ENCODE data around the gene TAF9B.
"Not testable (repeated sequence)": the region's sequence is repeated elsewhere in the genome, so short reads cannot be mapped to it uniquely, and the experiment has no call there.

The TAF9B gene, protein sequence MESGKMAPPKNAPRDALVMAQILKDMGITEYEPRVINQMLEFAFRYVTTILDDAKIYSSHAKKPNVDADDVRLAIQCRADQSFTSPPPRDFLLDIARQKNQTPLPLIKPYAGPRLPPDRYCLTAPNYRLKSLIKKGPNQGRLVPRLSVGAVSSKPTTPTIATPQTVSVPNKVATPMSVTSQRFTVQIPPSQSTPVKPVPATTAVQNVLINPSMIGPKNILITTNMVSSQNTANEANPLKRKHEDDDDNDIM

DNA sequence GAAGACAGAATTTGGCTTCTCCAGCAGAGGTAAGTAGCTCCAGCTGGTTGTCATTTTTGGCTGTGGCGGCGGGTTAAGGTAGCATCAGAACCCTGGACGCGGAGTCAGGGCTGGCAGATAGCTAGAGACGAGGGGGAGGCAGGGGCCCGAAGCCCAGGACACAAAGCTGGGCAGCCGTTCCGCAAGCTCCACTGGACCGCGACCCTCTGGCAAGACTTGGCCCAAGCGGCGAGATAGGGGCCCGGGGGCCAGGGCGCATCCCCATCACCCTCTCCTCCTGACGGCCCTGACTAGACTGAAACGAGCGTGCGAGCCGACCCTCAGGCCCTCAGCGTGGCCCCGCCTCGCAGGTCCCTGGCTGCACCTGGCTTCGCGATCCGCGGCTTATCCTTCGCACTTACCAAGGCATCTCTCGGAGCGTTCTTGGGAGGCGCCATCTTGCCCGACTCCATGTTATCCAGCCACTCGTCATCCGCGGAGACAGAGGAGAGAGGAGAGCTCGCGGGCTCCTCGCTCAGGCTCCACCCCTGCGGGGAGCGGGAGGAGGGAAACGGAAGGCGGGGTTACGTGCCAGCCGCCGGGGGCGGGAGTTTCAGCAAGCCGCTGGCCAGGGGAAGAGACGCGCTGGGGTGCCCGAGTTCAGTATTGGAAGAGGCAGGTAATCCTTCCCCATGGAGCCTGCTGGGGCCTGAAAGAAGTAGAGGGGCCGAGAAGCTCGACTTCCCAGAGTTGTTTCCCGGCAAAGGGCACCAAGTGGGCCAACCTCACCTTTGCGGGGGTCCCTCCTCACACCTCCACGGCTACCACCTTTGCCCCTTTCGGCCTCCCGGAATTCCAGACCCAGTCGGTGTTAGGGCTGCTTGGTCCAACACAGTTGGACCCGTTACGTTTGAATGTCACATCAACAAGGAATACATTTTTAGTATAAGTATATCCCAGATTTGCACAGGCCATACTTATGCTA, at the start of gene TAF9B:
Gene TAF9B, minus strand, starts transcription at position 491 of the 964 bp plus-strand sequence. Its CDS starts 39 bp downstream, at position 452.
- peak; percentile 72 for DNase-seq

GRCh38 chrX:78182881-78183280, 43.4 kb upstream of the TAF9B start:
- DNase-seq: no peak

GRCh38 chrX:78181307-78181706, 41.9 kb upstream of the TAF9B start:
- no peak for DNase-seq

GRCh38 chrX:78168065-78168464, 28.6 kb upstream of the TAF9B start:
- no peak for DNase-seq

GRCh38 chrX:78165425-78165824, 26.0 kb upstream of the TAF9B start:
- no peak for DNase-seq

- DNase-seq: not testable (repeated sequence)
Measured at GRCh38 chrX:78163175-78163574, 23.7 kb upstream of the TAF9B start.

DNA sequence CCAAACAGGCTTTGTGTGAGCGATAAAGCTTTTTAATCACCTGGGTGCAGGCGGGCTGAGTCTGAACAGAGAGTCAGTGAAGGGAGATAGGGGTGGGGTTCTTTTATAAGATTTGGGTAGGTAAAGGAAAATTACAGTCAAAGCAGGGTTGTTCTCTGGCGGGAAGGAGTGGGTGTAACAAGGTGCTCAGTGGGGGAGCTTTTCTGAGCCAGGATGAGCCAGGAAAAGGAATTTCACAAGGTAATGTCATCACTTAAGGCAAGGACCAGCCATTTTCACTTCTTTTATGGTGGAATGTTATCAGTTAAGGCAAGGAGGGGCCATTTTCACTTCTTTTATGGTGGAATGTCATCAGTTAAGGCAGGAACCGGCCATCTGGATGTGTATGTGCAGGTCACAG, 21.3 kb upstream of the TAF9B start:
- DNase-seq: not testable (repeated sequence)

GRCh38 chrX:78157846-78158245, 18.4 kb upstream of the TAF9B start:
- DNase-seq: not testable (repeated sequence)

GRCh38 chrX:78157373-78157772, 17.9 kb upstream of the TAF9B start:
- DNase-seq: not testable (repeated sequence)

GRCh38 chrX:78147002-78147540, 7.6 kb upstream of the TAF9B start:
- DNase-seq: not testable (repeated sequence)

GRCh38 chrX:78140206-78140605, 756 bp upstream of the TAF9B start:
- no peak for DNase-seq

DNA sequence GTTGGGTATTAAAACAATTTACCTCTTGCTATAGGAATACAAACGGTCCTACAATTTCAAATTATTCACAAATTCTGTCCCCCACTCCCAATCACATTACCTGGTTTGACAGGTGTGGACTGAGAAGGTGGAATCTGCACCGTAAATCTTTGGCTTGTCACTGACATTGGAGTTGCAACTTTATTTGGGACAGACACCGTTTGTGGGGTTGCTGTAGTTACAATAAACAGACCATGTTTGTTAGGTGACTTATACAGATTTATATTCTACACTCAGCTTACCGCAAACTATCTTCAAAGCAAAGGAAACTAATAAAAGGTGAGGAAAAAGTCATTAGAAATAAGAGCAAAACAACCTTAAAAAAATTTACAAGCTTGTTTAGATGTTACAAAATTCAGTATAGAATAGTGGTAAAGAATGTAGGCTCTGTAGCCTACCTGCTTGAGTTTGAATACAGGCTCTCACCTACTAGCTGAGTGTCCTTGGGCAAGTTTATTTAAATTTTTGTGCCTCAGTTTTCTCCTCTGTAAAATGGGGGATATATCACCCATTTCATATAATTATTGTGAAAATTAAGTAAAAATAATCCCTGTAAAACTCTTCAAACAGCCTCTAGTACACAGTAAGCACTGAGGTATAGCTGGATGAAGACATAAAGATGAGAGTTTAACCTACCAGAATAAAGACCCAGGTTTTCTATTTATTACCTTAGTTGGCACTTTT, 6.1 kb downstream of the TAF9B start:
- no peak for DNase-seq

GRCh38 chrX:78131117-78131516, 8.3 kb downstream of the TAF9B start:
- no peak for DNase-seq

DNA sequence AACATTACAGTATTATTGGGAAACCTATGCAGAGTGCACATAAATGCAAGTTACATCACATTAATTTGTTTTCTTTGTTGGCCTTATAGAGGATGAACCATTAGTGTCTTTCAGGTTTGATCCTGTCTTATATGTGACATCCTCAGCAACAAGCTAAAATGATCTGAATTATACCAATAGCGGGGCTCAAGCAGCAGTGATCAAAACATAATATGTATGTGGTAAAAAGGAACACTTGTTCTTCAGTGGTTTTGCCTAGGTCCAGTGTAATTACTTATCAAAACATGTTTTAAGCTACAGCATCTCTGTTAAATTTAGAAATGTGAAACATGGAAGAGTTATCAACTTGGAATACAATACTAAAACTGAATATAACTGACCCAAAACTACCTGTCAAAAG, 9.1 kb downstream of the TAF9B start:
- no peak for DNase-seq

GRCh38 chrX:78129714-78130113, 9.7 kb downstream of the TAF9B start:
- no peak for DNase-seq

- DNase-seq: not testable (repeated sequence)
Measured at GRCh38 chrX:78125781-78126180, 13.7 kb downstream of the TAF9B start.

- DNase-seq: no peak
Measured at GRCh38 chrX:78125148-78125547, 14.3 kb downstream of the TAF9B start.

DNA sequence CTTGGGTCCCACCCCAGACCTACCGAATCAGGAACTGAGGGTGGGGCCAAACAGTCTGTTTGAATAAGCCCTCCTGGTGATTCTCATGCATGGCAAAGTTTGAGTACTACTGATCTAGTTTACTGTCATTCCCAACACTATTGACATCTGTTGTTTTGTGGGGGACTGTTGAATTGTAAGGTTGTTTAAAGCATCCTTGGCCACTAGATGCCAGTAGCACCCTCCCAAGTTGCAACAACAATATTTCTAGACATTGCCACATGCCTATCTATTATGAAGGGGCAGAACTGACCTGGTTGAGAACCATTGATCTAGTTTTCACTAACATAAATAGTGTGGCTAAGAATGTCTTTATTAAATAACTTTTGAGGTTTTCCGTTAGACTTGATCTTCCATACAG, 15.1 kb downstream of the TAF9B start:
- DNase-seq: no peak

DNA sequence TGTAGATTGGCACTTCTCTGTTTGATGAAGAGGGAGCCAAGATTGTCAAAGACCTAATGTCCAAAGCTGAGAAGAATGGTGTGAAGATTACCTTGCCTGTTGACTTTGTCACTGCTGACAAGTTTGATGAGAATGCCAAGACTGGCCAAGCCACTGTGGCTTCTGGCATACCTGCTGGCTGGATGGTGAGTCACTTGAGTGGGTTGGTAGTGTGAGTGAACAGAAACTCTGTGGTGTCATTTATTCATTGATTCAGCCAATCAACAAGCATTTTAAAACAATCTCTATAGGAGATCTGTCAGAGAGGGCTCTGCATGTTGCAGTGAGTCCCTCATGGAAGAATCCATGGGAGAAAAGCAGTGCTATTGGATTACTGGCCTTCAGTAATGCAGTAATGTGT, 16.3 kb downstream of the TAF9B start:
- no peak for DNase-seq

DNA sequence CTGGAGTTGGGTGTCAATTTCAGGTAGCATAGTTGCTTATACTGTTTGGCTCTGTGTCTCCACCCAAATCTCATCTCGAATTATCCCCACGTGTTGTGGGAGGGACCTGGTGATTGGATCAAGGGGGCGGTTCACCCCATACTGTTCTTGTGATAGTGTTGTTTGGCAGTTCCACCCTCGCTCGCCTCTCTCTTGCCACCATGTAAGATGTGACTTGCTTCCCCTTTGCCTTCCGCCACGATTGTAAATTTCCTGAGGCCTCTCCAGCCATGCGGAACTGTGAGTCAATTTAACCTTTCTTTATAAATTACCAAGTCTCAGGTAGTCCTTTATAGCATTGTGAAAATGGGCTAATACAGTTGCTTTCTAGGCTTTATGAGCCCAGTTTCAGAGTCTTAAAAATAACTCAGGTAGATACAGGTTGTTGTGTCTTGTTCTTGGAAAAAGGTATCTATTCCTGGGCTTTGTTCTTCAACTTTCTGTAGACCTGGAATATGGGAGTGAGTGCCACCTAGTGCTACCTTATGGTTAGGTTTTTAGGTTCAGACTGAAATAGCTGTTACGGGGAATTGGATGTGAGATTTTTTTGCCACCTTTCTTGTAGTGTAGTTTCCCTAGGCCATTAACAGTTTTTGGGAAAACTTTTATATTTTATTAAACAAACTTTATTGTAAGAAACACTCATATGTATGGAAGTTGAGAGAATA, 19.8 kb downstream of the TAF9B start:
- DNase-seq: no peak

DNA sequence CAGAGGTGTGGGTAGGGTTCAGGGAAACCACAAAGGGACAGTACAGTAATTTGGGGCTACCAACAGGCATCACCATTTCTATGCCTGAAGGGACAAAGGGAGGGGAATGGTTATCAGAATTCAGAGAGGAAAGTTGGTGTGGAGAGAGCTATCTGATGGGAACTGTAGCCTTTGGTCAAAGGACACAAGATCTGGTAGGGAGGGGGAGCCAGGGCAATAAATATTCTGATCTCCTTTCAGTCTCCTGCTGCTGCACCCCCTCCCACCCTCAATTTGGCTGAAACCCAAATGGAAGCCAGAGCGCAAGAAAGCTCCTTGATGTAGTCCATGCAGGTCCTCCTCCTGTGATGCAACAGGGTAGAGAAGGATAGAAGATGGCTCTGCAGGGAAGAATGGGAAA, 20.8 kb downstream of the TAF9B start:
- no peak for DNase-seq

DNA sequence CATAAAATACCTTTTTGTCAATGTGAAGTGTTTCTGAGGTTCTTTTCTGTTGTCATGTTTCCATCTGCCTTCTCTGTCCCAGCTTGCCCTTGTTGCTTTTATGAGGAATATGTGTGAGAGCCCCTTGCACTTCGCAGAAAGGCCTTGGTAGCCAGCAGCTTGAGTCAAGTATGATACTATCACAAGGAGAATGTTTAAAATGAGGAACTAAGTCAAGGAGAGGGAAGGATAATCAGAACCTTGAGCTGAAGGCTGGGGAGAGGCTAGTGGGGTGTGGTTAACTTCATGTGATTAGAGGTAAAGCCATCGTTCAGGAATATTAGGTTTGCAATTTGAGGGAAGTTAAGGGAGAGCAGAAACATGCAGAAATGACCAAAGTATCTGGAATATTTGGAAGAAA, 22.7 kb downstream of the TAF9B start:
- DNase-seq: no peak
